DOHH2 (cell line): ENCODE data around the gene TXNL4B.
"Not testable (repeated sequence)": the region's sequence is repeated elsewhere in the genome, so short reads cannot be mapped to it uniquely, and the experiment has no call there.

Experiments
- CTCF ChIP-seq: fragments of 200-600 bp; sonication (generic); IDR thresholded peaks from one replicate; pipeline ENCODE4 v1.5.1; 2014; ENCODE audit warnings: antibody characterized with exemption, mild to moderate bottlenecking, low read depth, low read length; ENCODE audit not compliant: poor library complexity, severe bottlenecking
- EZH2phosphoT487 ChIP-seq: fragments of 200-600 bp; sonication (generic); IDR thresholded peaks from 2 replicates; pipeline ENCODE4 v1.6.1; 2017; ENCODE audit warnings: borderline replicate concordance, mild to moderate bottlenecking, antibody characterized with exemption, low read length, moderate library complexity, mixed read lengths

- TF ChIP-seq CTCF, EZH2phosphoT487: not testable (repeated sequence)
These were observed 39.1 kb downstream of the TXNL4B start, which contains the start of gene HP for GRCh38 chr16:72054254-72054847.
